GM18505 (cell line): Measurements from ENCODE around the gene DEPDC5.
"Not testable (repeated sequence)": the region's sequence is repeated elsewhere in the genome, so short reads cannot be mapped to it uniquely, and the experiment has no call there.

Experiments used
- ATAC-seq: cut with Tn5 transposase; IDR thresholded peaks from one replicate; pipeline ENCODE4 v1.9.1; 2021; ENCODE audit not compliant: unreplicated experiment
- POLR2A ChIP-seq: IDR thresholded peaks from 4 replicates; pipeline ENCODE4 v1.6.1; 2011; ENCODE audit warnings: borderline replicate concordance; ENCODE audit not compliant: insufficient read depth, insufficient read length; ENCODE audit errors: extremely low read depth

Gene DEPDC5

GRCh38 chr22:31754813-31755212 lies 994 bp downstream of the DEPDC5 start:
- no peak for ATAC-seq
- no peak for TF ChIP-seq POLR2A

DNA sequence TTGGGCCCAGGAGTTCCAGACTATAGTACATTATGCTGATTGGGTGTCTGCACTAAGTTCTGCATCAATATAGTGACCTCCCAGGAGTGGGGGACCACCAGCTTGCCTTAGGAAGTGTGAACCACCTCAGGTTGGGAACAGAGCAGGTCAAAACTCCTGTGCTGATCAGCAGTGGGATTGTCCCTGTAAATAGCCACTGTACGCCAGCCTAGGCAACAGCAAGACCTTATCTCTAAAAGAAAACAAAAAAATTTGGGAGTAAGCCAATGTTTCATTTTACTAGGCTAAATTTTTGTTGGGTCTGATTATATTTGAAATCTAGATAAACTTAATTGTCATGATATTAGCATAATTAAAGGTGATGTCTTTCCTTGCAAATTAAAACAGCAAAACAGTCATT lies 3.4 kb downstream of the DEPDC5 start:
- no peak for ATAC-seq
- TF ChIP-seq POLR2A, result no peak

GRCh38 chr22:31758860-31759259 lies 5.0 kb downstream of the DEPDC5 start:
- ATAC-seq, result not testable (repeated sequence)

DNA sequence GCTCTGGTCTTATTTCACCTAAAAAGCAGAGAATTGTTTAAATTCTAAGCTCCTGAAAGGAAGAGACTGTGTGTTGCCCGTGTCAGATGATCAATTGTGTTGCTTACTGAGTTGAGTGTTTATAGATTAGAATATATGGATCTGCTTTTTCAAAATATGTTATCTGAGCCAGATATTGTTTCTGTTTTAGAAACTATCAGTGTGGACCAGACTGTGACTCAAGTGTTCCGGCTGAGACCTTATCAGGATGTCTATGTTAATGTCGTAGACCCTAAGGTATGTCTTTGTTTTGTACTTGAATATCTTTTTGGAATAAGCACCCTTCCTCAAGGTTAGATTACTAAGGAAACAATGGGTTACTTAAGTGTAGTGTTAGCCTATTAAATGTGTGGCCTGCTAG lies 11.0 kb downstream of the DEPDC5 start:
- no peak for ATAC-seq
- TF ChIP-seq POLR2A, result no peak

- no peak for ATAC-seq
- TF ChIP-seq POLR2A, result no peak
Measured at GRCh38 chr22:31768422-31769059, 14.7 kb downstream of the DEPDC5 start.

DNA sequence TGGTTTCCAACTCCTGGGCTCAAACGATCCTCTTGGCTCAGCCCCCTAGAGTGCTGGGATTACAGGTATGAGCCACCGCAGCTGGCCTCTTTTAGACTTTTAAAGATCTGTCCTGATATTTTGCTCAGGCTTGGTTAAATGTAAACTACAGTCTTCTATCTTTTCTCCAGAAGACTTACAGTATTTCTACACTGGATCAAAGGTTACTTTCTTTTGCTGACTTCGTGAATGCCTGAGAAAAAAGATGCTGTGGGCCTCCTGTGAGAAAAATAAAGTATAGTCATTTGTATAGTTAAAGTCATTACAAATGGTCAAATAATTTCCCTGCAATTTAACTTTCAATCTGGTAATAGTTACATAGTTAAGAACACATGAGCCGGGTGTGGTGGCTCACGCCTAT lies 19.6 kb downstream of the DEPDC5 start:
- no peak for TF ChIP-seq POLR2A
- no peak for ATAC-seq

DNA sequence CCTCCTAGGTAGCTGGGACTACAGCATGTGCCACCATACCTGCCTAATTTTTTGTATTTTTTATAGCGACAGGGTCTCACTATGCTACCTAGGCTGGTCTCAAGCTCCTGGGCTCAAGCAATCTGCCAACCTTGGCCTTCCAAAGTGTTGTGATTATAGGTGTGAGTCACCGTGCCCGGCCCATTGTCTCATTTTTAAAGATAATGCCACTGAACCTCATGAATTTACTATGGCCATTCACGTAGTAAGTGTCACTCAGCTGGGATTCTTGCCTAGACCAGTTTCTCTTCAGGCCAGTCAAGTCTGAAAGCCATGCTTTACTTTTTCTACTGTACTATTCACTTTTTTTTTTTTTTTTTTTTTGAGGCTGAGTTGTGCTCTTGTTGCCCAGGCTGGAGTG lies 22.4 kb downstream of the DEPDC5 start:
- no peak for ATAC-seq
- no peak for TF ChIP-seq POLR2A

- TF ChIP-seq POLR2A, result no peak
- no peak for ATAC-seq
Measured at GRCh38 chr22:31789803-31790202, 36.0 kb downstream of the DEPDC5 start.

GRCh38 chr22:31790240-31790639 lies 36.4 kb downstream of the DEPDC5 start:
- no peak for TF ChIP-seq POLR2A
- ATAC-seq, result no peak

- not testable (repeated sequence) for ATAC-seq
Measured at GRCh38 chr22:31799358-31799757, 45.5 kb downstream of the DEPDC5 start.

- ATAC-seq, result no peak
Measured at GRCh38 chr22:31800065-31800464, 46.2 kb downstream of the DEPDC5 start.

DNA sequence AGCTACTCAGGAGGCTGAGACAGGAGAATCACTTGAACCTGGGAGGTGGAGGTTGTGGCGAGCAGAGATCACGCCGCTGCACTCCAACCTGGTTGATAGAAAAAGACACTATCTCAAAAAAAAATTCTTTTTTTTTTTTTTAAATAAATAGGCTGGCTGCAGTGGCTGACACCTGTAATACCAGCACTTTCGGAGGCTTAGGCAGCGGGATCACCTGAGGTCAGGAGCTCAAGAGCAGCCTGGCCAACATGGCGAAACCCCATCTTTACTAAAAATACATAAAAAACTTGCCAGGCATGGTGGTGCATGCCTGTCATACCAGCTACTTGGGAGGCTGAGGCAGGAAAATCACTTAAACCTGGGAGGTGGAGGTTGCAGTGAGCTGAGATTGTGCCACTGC lies 47.0 kb downstream of the DEPDC5 start:
- ATAC-seq, result not testable (repeated sequence)

More at GRCh38 chr22:31800065-31800464, 46.2 kb downstream of the DEPDC5 start:
- no peak for TF ChIP-seq POLR2A

DNA sequence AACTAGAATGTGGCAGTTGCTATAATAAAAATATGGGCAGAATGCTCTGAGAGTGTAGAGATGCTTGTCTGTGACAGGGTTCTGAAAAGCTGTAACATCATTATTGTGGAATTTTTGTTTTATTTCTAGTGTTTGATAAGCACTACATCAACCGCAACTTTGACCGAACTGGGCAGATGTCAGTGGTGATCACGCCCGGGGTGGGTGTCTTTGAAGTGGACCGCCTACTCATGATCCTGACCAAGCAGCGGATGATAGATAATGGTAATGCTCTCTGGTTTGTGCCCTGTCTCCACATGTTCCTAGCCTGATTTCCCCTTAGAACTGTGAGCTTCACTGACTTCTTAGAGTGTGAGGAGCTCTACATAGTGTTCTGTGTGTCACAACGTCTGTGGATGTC lies 48.8 kb downstream of the DEPDC5 start:
- no peak for TF ChIP-seq POLR2A
- no peak for ATAC-seq

- ATAC-seq, result no peak
- TF ChIP-seq POLR2A, result no peak
Measured at GRCh38 chr22:31806751-31807150, 52.9 kb downstream of the DEPDC5 start.

DNA sequence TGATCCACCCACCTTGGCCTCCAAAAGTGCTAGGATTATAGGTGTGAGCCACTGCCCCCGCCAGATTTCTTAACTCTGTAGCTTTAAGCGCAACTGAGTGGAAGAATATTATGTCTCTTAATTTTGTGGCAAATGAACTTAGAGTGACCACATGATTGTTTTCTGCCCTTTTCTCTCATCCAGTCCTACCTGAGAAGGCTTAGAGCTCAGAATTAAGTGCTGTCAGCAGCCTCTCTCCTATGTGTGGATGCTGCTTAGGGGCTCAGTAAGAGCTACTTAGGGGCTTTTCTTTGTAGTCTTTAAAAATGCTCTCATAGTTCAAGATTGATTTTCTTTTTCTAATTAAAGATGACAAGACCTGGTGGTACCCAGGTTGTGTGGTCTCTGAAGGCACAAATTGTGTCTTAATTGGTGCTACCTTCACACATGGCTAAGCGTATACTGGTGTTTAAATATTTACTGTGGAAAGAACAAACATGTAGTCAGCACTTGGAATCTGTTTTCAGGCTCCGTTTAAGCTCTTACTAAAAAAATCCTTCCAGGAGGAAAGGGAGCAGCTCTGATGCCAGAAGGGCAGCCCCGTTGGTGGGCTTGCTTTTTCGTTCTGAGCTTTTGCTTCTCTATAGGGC lies 59.3 kb downstream of the DEPDC5 start:
- ATAC-seq, result no peak
- no peak for TF ChIP-seq POLR2A

DNA sequence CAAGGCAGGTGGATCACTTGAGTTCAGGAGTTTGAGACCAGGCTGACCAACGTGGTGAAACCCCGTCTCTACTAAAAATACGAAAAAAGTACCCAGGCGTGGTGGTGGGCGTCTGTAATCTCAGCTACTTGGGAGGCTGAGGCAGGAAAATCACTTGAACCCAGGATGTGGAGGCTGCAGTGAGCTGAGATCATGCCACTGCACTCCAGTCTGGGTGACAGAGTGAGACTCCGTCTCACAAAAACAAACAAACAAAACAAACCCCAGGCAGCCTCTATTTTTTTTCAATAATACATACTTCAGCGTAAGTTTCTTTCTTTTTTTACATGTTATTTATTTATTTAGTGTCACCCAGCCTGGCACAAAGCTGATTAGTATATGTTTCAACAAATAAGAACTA lies 60.1 kb downstream of the DEPDC5 start:
- not testable (repeated sequence) for ATAC-seq

DNA sequence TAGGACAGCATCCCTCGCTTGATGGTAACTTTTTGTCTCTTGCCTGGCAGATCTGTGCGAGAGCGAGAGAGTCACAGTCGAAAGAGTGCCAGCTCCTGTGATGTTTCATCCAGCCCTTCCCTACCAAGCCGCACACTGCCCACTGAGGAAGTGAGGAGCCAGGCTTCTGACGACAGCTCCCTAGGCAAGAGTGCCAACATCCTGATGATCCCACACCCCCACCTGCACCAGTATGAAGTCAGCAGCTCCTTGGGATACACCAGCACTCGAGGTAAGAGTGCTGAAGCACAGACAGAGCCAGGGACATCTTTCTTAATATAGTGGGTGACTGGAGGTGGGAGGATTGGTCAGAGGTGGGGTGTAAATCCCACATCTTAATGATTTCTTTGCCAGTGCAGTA lies 61.1 kb downstream of the DEPDC5 start:
- TF ChIP-seq POLR2A, result no peak
- ATAC-seq, result no peak

DNA sequence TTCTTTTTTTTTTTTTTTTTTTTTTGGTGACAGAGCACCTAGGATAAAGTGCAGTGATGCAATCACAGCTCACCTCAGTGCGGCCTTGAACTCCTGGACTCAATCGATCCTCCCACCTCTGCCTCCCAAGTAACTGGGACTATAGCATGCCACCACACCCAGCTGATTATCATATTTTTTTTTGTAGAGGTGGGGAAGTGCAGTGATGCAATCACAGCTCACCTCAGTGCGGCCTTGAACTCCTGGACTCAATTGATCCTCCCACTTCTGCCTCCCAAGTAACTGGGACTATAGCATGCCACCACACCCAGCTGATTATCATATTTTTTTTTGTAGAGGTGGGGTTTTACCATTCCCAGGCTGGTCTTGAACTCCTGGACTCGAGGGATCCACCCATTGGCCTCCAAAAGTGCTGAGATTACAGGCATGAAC lies 61.6 kb downstream of the DEPDC5 start:
- ATAC-seq, result not testable (repeated sequence)
